ENCODE results near the gene PRPF31. TPM values are rescaled to one million over a fixed set of nuclear protein-coding genes. Genes with fewer than 3 reads are reported as not detected.

PRPF31 gene
- total and polyA plus RNA-seq, 9 of the 15 experiments (the other 6 are each of a cell fraction or from before 2014, with no cell fraction given) = 5.8 to 92.2 (median 69.2) TPM

DNA sequence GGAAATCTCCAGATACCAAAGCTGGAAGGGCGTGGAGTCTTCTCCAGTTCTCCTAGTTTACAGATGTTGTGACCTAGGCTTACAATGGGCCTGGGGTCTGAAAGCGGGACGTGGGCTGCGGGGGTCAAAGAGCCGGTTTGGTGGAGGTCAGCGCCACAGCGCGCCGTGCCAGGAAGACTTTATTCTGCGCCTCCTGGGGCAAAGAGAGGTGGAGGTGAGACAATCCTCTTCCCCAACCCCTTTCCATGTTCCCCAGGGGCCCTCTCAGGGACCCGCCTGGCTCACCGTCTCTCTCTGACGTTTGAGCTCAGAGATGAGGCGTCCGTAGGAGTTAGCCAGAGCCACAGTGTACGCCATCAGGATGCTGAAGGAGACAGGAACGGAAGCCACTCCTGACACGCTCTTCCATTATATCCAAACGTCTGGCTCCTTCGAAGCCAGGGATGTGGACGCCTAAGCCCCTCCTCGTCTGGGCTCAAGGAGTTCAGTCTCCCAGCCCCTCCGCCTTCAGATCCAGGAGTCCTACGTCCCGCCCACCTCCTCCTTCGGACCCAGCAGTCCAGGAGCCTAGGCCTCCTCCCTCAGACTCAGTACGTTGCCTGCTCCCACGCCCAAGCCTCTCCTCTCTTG, 44.7 kb downstream of the PRPF31 start (continued):
- TF ChIP-seq, protein P1, sequence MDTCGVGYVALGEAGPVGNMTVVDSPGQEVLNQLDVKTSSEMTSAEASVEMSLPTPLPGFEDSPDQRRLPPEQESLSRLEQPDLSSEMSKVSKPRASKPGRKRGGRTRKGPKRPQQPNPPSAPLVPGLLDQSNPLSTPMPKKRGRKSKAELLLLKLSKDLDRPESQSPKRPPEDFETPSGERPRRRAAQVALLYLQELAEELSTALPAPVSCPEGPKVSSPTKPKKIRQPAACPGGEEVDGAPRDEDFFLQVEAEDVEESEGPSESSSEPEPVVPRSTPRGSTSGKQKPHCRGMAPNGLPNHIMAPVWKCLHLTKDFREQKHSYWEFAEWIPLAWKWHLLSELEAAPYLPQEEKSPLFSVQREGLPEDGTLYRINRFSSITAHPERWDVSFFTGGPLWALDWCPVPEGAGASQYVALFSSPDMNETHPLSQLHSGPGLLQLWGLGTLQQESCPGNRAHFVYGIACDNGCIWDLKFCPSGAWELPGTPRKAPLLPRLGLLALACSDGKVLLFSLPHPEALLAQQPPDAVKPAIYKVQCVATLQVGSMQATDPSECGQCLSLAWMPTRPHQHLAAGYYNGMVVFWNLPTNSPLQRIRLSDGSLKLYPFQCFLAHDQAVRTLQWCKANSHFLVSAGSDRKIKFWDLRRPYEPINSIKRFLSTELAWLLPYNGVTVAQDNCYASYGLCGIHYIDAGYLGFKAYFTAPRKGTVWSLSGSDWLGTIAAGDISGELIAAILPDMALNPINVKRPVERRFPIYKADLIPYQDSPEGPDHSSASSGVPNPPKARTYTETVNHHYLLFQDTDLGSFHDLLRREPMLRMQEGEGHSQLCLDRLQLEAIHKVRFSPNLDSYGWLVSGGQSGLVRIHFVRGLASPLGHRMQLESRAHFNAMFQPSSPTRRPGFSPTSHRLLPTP (IDR thresholded peaks at IDR 0.05; ENCODE audit: borderline replicate concordance, extremely low read depth, insufficient read length) = no peak
- TF ChIP-seq ZNF274 (IDR thresholded peaks at IDR 0.05; ENCODE audit: borderline replicate concordance, low read depth, low read length) = no peak
- TF ChIP-seq EGR1 (conservative IDR thresholded peaks at IDR 0.05) = peak; percentile 53
- TF ChIP-seq KDM2B (CRISPR knock-in tag; IDR thresholded peaks at IDR 0.05) = 0 out of 2 replicates have a peak, but pooled peaks have one; percentile 36
- no peak for TF ChIP-seq RB1 (IDR thresholded peaks at IDR 0.05; ENCODE audit: low read depth)
- TF ChIP-seq, protein P2, sequence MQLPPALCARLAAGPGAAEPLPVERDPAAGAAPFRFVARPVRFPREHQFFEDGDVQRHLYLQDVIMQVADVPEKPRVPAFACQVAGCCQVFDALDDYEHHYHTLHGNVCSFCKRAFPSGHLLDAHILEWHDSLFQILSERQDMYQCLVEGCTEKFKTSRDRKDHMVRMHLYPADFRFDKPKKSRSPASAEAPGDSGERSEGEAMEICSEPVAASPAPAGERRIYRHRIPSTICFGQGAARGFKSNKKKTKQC (CRISPR knock-in tag; IDR thresholded peaks at IDR 0.05) = 0 out of 2 replicates have a peak, but pooled peaks have one; percentile 67
- TF ChIP-seq ZNF311 (CRISPR knock-in tag; IDR thresholded peaks at IDR 0.05) = no peak
- TF ChIP-seq, protein P3, sequence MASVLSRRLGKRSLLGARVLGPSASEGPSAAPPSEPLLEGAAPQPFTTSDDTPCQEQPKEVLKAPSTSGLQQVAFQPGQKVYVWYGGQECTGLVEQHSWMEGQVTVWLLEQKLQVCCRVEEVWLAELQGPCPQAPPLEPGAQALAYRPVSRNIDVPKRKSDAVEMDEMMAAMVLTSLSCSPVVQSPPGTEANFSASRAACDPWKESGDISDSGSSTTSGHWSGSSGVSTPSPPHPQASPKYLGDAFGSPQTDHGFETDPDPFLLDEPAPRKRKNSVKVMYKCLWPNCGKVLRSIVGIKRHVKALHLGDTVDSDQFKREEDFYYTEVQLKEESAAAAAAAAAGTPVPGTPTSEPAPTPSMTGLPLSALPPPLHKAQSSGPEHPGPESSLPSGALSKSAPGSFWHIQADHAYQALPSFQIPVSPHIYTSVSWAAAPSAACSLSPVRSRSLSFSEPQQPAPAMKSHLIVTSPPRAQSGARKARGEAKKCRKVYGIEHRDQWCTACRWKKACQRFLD (CRISPR knock-in tag; IDR thresholded peaks at IDR 0.05) = 0 out of 2 replicates have a peak, but pooled peaks have one; percentile 16
- TF ChIP-seq, protein P4, sequence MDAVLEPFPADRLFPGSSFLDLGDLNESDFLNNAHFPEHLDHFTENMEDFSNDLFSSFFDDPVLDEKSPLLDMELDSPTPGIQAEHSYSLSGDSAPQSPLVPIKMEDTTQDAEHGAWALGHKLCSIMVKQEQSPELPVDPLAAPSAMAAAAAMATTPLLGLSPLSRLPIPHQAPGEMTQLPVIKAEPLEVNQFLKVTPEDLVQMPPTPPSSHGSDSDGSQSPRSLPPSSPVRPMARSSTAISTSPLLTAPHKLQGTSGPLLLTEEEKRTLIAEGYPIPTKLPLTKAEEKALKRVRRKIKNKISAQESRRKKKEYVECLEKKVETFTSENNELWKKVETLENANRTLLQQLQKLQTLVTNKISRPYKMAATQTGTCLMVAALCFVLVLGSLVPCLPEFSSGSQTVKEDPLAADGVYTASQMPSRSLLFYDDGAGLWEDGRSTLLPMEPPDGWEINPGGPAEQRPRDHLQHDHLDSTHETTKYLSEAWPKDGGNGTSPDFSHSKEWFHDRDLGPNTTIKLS (IDR thresholded peaks at IDR 0.05; ENCODE audit: borderline replicate concordance, low read depth) = 0 out of 2 replicates have a peak, but pooled peaks have one; percentile 12
- TF ChIP-seq TBP (optimal IDR thresholded peaks at IDR 0.05; ENCODE audit: low read depth, low read length) = peak; percentile 28
- TF ChIP-seq SOX6 (IDR thresholded peaks at IDR 0.05) = no peak
- peak; percentile 92 for TF ChIP-seq KDM5B (IDR thresholded peaks at IDR 0.05; ENCODE audit: insufficient replicate concordance, low read depth, low read length)
- no peak for TF ChIP-seq CEBPB (tag; IDR thresholded peaks at IDR 0.05)
- TF ChIP-seq RBM25 (IDR thresholded peaks at IDR 0.05; ENCODE audit: low read depth, low read length, severe bottlenecking) = no peak
- TF ChIP-seq ELF1 (tag; IDR thresholded peaks at IDR 0.05) = no peak; the same call in 1 of the 2 replicates
- TF ChIP-seq HDAC1 (IDR thresholded peaks at IDR 0.05) = peak in 1 of 2 experiments; percentile 69; a peak in 2 of 4 replicates
- TF ChIP-seq FOXA3 (CRISPR knock-in tag; conservative IDR thresholded peaks at IDR 0.05 in 1 of 2, IDR thresholded peaks at IDR 0.05 in 1 of 2) = peak in 1 of 2 experiments; percentile 49; a peak in 1 of 4 replicates
- TF ChIP-seq ZKSCAN1 (IDR thresholded peaks at IDR 0.05; ENCODE audit: low read depth, low read length) = peak; percentile 29; the same call in 1 of the 2 replicates
- peak; percentile 72 for TF ChIP-seq ZFP36 (IDR thresholded peaks at IDR 0.05; ENCODE audit: low read depth, low read length, partially characterized antibody)
- TF ChIP-seq JUN (IDR thresholded peaks at IDR 0.05; ENCODE audit: borderline replicate concordance, low read depth, low read length) = no peak
- TF ChIP-seq JUN (CRISPR knock-in tag; IDR thresholded peaks at IDR 0.05; ENCODE audit: borderline replicate concordance) = 0 out of 2 replicates have a peak, but pooled peaks have one; percentile 38
